T1000 (cell line): Measurements from ENCODE around the gene MAP3K14.
"Not testable (repeated sequence)": the region's sequence is repeated elsewhere in the genome, so short reads cannot be mapped to it uniquely, and the experiment has no call there.

Experiments
- DNase-seq: peaks from one replicate; lab custom pipeline; 2025; ENCODE audit warnings: mixed read lengths; lab: John Stamatoyannopoulos, UW

The MAP3K14 gene

DNA sequence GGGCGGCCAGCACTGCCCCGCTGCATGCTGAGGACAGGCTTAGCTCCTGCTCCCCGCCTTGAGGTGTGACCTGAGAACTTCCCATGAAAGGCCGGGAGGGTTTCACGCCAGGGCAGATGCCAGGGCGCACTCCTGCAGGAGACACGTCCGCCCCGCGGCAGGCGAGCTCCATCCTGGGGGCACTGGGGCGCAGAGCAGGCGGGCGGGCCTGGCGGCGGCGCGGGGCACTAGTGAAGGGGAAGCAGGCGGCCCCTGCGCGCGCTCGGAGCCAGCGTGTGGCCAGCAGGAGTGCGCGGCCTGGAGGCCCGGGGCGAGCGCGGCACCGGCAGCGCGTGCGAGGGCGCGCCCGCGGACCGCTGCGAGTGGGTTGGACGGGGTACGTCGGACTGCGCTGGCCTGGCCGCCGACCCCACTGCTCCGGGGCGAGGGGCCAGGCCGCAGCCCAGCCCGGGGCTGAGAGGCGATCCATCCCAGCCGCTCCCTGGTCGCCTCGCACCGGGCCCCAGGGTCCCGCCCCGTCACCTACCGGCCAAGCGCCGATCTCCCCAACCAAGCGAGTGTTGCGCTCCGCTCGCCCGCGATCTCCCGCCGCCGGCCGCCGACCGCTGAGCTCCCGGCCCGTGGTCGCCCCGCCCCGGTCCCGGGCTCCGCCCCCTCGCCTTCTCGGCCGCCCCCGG, at the start of gene MAP3K14:
MAP3K14 (minus strand) TSS at position 587 of the 677 bp plus-strand sequence. CDS start 26,275 bp downstream, outside the sequence.
- peak; percentile 63 for DNase-seq

GRCh38 chr17:45366049-45366448, 49.2 kb upstream of the MAP3K14 start:
- DNase-seq, result no peak

- DNase-seq, result no peak
Measured at GRCh38 chr17:45364531-45365390, 47.9 kb upstream of the MAP3K14 start.

- DNase-seq, result no peak
Measured at GRCh38 chr17:45363498-45363897, 46.7 kb upstream of the MAP3K14 start.

- no peak for DNase-seq
Measured at GRCh38 chr17:45361976-45362375, 45.2 kb upstream of the MAP3K14 start.

GRCh38 chr17:45361451-45361850, 44.6 kb upstream of the MAP3K14 start:
- DNase-seq, result no peak

- no peak for DNase-seq
Measured at GRCh38 chr17:45357364-45357997, 40.7 kb upstream of the MAP3K14 start.

DNA sequence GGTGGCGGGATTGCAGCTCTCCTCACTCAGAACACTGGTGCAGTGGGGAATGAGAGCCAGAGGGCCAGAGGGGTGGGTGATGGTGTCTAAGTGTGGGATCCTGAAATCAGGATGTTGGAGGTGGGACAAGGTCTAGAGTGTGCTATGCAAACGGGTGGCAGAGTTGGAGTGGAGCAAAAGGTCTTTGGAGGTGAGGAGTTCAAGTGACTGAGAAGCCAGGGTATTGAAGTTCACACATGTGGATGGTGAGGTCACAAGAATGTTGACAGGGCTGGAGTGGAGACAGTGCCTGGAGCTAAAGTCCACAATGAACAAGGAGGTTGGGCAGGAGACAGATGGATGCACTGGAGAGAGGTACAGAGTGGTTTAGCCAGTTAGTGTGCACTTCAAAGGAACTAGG, 38.3 kb upstream of the MAP3K14 start:
- DNase-seq, result no peak

- DNase-seq, result no peak
Measured at GRCh38 chr17:45353043-45353442, 36.2 kb upstream of the MAP3K14 start.

GRCh38 chr17:45351831-45352230, 35.0 kb upstream of the MAP3K14 start:
- DNase-seq, result no peak

DNA sequence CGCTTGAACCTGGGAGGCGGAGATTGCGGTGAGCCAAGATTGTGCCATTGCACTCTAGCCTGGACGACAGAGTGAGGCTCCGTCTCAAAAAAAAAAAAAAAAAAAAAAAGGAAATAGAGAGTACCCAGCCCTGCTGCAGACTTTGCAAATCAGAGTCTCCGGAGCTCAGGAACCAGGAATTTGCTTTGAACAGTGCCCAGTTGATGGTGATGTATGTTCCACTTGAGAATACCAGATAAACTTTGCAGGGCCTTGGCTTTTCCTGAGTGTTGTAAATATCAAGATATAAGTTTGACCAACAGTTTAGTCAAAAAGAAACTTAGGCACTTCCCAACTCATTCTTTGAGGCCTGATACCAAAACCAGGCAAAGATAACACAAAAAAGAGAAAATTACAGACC, 30.6 kb upstream of the MAP3K14 start:
- DNase-seq, result no peak

DNA sequence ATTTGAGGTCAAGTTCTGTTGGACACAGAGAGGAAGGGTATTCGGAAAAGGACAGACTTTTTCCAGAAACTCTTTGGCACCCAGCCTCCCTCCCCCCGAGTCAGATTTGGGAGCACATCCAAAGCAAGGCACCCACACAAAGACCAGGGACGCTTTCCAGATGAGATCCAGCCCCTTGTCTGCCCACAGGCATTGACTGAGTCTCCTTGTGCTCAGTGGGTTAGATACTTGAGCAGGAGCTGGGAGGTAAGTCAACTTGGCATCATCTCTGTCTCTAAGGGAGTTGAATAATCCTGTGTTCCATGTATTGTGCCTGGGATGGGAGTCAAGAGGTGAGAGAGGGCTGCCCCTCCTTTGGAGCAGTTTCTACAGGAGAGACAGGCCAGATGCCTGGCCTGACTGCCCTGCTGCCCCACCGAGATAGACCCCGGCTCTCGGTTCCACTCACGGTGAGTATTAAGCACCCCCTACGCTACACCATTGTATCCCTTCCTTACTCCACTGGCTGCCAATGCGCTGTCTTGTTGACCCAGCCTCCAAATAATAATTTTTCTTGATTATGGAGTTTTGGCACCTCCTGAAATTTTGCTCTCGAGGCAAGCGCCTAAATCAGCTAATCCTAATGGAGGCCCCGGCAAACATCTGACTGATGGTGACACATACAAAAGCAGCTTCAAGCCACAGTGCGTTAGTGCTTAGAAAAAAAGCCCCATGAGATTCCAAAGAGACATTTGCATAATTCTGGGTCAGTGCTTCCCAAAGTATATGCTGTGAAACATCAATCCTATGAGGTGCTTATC, 29.6 kb upstream of the MAP3K14 start:
- DNase-seq, result no peak

- DNase-seq, result peak; percentile 79
Measured at GRCh38 chr17:45345554-45346215, 28.9 kb upstream of the MAP3K14 start.

DNA sequence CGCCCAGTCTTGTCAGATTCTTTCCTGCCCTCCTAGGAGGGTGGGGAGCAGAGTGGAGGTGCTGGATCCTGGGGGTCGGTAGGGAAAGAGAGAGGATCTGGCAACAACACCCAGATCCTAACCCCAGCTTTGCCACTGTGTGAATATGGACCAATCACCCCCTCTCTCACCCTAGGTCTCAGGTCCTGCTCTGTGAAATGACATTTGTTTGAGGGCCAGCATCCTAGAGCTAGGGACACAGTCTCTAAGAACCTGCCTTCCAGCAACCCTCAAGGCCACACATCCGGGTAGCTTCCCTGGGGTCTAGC, 28.4 kb upstream of the MAP3K14 start:
- no peak for DNase-seq

- not testable (repeated sequence) for DNase-seq
Measured at GRCh38 chr17:45343967-45344664, 27.3 kb upstream of the MAP3K14 start.

DNA sequence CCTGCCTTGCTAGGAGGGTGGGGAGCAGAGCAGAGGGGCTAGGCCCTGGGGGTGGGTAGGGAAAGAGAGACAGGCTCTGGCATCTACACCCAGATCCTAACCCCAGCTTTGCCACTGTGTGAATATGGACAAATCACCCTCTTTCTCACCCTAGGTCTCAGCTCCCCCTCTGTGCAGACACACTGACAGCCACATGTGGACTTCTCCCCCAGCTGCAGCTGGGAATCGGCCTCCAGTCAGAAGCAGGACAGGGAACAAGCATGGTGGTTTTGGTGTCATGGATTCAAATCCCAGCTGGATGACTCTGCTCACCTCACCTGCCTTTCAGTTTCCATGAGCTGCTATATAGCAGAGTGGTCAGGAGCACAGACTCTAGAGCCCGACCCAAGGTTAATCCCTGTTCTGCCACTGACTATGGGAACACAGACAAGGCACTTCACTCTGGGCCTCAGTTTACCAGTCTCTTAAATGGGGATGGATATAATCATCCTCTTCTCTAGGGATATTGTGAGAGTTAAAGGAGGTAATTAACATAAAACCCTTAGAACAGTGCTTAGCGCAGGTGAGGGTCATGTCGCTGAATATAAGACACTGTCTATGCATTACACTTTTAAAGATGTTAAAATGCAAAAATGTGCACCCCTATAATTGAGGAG, 26.2 kb upstream of the MAP3K14 start:
- no peak for DNase-seq

DNA sequence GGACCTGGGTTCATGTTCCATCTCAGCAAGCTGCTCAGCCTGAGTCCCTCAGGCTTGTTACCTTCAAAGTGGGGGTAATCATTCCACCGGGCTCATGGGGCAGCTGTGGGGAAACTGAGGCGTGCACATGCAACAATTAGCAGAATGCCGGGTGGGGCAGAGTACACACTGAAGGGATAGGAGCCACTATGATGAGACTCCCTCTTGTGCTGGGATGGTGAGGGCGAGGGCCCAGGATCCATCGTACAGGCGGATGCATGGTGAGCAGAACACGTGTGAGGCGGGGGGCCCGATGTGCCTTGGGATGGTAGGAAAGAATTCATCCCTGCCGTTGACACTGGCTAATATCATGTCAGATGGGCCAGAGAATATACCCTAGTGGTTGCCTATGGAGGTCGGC, 25.5 kb upstream of the MAP3K14 start:
- DNase-seq, result no peak

GRCh38 chr17:45341533-45342158, 24.8 kb upstream of the MAP3K14 start:
- peak; percentile 89 for DNase-seq

DNA sequence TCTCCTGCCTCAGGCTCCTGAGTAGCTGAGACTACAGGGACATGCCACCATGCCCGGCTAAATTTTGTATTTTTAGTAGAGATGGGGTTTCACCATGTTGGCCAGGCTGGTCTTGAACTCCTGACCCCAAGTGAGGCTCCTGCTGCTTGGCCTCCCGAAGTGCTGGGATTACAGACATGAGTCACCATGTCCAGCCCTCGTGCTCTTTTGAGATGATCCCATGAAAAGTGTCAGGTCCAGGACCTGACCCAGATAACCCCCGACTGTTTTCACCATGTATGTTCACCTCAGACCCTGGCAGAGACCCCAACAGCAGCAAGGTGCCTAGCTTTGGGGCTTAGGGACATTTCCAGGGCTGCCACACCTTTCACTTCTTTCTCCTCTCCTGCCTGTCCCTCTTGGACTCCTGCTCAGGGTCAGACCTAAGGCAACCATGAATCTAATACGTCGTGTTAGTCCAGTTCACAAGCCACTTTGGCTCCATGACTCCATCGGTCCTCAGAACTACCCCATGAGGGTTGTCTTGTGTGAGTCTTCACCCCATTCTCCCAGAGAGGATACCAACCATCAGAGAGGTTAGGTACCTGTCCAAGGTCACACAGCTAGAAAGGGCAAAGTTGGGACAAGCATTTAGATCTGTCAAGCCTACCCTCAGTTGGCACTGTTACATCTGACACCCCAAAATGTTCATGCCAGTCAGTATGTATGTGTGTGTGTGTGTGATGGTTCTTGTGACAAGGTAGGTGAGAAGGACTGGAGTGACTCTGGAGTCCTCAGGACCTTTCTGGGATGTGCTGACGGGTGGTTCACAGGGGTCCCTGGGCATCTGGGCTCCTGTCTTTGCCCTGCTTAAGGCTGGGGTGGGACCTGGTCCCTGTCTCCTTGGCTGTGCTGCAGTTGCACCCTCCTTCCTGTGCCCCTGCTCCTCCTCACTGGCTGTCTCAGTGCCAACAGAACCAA, 23.1 kb upstream of the MAP3K14 start:
- DNase-seq, result no peak
